Mesendoderm (in vitro differentiated cells): ENCODE data around the gene EHMT2.

Experiments
- DNase-seq: peaks from one replicate; pipeline ENCODE4 v3.0.0; 2013
- H2AK5ac ChIP-seq: 2 replicates; pipeline ENCODE4 v1.6.1; 2013; ENCODE audit warnings: low read length, inconsistent platforms
- H2BK120ac ChIP-seq: 2 replicates; pipeline ENCODE4 v1.6.1; 2013; ENCODE audit warnings: low read depth, mild to moderate bottlenecking, low read length, moderate library complexity, mixed read lengths
- H2BK15ac ChIP-seq: replicated peaks from 2 replicates; pipeline ENCODE4 v1.6.1; 2013; ENCODE audit warnings: low read depth, mild to moderate bottlenecking, moderate library complexity
- H2BK5ac ChIP-seq: 2 replicates; pipeline ENCODE4 v1.6.1; 2013; ENCODE audit warnings: low read length, inconsistent platforms
- H3K18ac ChIP-seq: 2 replicates; pipeline ENCODE4 v1.6.1; 2013; ENCODE audit warnings: mild to moderate bottlenecking, low read length, mixed read lengths
- H3K23ac ChIP-seq: one replicate; pipeline ENCODE4 v1.6.1; 2013; ENCODE audit warnings: low read length
- H3K27ac ChIP-seq: 2 replicates; pipeline ENCODE4 v1.5.1; 2013; ENCODE audit warnings: low read depth, mild to moderate bottlenecking, inconsistent platforms, low read length, moderate library complexity
- H3K27me3 ChIP-seq: 2 replicates; pipeline ENCODE4 v1.6.1; 2013; ENCODE audit warnings: low read length, control low read depth, mild to moderate bottlenecking, inconsistent platforms; ENCODE audit not compliant: insufficient read depth, poor library complexity
- H3K36me3 ChIP-seq: 2 replicates; pipeline ENCODE4 v1.6.1; 2013; ENCODE audit warnings: low read length, inconsistent platforms; ENCODE audit not compliant: control insufficient read depth, insufficient read depth
- H3K4ac ChIP-seq: one replicate; pipeline ENCODE4 v1.6.1; 2013; ENCODE audit warnings: low read depth, mild to moderate bottlenecking, low read length, moderate library complexity
- H3K4me1 ChIP-seq: 2 replicates; pipeline ENCODE4 v1.6.1; 2013; ENCODE audit warnings: low read depth, low read length, inconsistent platforms; ENCODE audit not compliant: control insufficient read depth
- H3K4me2 ChIP-seq: 2 replicates; pipeline ENCODE4 v1.6.1; 2013; ENCODE audit warnings: low read length
- H3K4me3 ChIP-seq: 2 replicates; pipeline ENCODE4 v1.5.1; 2013; ENCODE audit warnings: mild to moderate bottlenecking, low read length
- H3K56ac ChIP-seq: one replicate; pipeline ENCODE4 v1.6.1; 2013; ENCODE audit warnings: low read length
- H3K79me1 ChIP-seq: 2 replicates; pipeline ENCODE4 v1.6.1; 2013; ENCODE audit warnings: low read length, inconsistent platforms
- H3K79me2 ChIP-seq: 2 replicates; pipeline ENCODE4 v1.6.1; 2013; ENCODE audit warnings: mild to moderate bottlenecking, low read length; ENCODE audit not compliant: control insufficient read depth, insufficient read depth
- H3K9ac ChIP-seq: 2 replicates; pipeline ENCODE4 v1.6.1; 2013; ENCODE audit warnings: low read length, inconsistent platforms
- H4K5ac ChIP-seq: one replicate; pipeline ENCODE4 v1.6.1; 2013; ENCODE audit warnings: low read length
- H4K8ac ChIP-seq: one replicate; pipeline ENCODE4 v1.6.1; 2013; ENCODE audit warnings: low read depth, mild to moderate bottlenecking, control low read depth, low read length, moderate library complexity
- WGBS: extraction: QIAGEN DNeasy Blood & Tissue Kit; methylation state at CpG from one replicate; pipeline ENCODE4 v1.1.7; 2013; ENCODE audit warnings: low lambda C conversion rate, missing lambda C conversion rate; ENCODE audit not compliant: insufficient coverage; ENCODE audit errors: extremely low coverage; 5-methylcytosine and 5-hydroxymethylcytosine counted together

The EHMT2 gene

DNA sequence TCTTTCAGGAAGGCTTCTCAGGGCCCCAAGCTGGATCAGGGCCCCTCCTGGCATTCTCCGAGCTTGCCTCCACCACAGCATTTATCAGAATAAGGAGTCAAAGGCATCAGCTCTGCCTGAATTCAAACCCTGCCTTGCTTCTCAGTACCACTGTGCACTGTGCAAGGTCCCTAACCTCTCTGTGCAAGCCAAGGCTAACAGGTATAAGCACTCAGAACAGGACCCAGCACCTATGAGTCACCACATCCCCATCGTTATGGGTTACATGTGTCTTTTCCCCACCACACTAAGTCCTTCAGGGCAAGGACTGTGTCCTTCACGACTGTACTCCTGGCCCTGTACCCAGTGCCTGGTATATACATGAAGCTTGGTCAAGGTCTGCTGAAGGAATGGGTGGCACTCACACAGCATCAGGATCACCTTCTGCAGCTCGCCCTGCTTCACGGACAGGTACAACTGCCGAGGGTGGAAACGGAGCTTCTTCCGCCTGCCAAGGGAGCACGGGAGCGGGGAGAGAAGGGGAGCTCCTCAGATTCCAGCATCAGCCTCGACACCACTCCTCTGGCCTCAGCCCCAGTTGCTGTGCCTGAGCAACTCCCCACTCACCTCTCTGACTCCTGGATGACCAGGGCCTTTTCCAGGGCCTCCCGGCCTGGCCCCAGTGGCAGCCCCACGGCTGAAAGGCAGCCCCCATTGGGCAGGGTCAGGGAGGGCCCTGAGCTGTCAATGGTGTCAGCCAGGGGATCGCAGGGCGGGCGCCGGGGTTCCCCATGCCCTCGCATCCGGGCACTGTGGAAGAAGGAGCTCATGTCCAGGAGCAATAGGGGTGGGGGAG, 10.1 kb downstream of the EHMT2 start:
- H3K4ac ChIP-seq = no peak overlapping the region
- H3K79me1 ChIP-seq = no peaks in the 10 kb centered on the region
- H2AK5ac ChIP-seq = no peak overlapping the region
- H3K4me3 ChIP-seq = no peak overlapping the region
- H3K79me2 ChIP-seq = no peaks in the 10 kb centered on the region
- H2BK15ac ChIP-seq = no peak overlapping the region
- H3K4me2 ChIP-seq = no peak overlapping the region
- H3K4me1 ChIP-seq = no peaks in the 10 kb centered on the region
- H3K27me3 ChIP-seq = no peaks in the 10 kb centered on the region
- no peak overlapping the region for H3K9ac ChIP-seq
- H4K5ac ChIP-seq = no peak overlapping the region
- no peak for DNase-seq
- H3K56ac ChIP-seq = no peak overlapping the region
- H3K18ac ChIP-seq = no peak overlapping the region
- no peak overlapping the region for H2BK5ac ChIP-seq
- no peak overlapping the region for H3K27ac ChIP-seq
- H2BK120ac ChIP-seq = no peak overlapping the region
- H3K23ac ChIP-seq = no peak overlapping the region
- no CpG with 5 or more reads among the region's 19 CpGs for WGBS
- H3K36me3 ChIP-seq = peaks cover 23% of the 10 kb centered on the region
- no peak overlapping the region for H4K8ac ChIP-seq

DNA sequence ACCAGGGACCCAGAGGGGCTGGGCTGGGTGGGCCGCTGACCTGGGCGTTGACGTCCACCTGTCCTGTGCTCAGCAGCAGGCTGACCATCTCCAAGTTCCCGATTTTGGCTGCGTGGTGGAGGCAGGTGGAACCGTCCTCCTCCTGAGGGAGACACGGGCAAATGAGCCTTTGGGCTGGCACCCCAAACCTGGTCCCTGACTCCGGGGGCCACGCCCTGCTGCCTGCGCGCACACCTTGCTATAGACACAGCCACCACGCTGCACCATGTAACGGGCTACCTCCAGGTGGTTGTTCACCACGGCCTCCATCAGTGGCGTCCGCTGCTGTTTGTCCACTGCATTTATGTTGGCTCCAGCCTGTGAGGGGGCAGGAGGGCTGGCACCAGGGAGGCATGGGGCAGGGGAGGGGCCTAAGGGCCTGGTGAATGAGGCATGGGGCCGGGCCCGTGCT, 10.9 kb downstream of the EHMT2 start:
- Histone ChIP-seq H2AK5ac (no peak overlapping the region), H3K4me1 (no peaks in the 10 kb centered on the region), H2BK15ac (no peak overlapping the region), H3K4ac (no peak overlapping the region), H3K56ac (no peak overlapping the region), H4K8ac (no peak overlapping the region), H3K23ac (no peak overlapping the region), H3K79me2 (no peaks in the 10 kb centered on the region), H3K18ac (no peak overlapping the region), H3K4me2 (no peak overlapping the region), H4K5ac (no peak overlapping the region), H3K9ac (no peak overlapping the region), H2BK5ac (no peak overlapping the region), H3K4me3 (no peak overlapping the region), H3K36me3 (peaks cover 24% of the 10 kb centered on the region), H3K27me3 (no peaks in the 10 kb centered on the region), H2BK120ac (no peak overlapping the region), H3K79me1 (no peaks in the 10 kb centered on the region), H3K27ac (no peak overlapping the region)
- WGBS = no CpG with 5 or more reads among the region's 18 CpGs
- DNase-seq = no peak

DNA sequence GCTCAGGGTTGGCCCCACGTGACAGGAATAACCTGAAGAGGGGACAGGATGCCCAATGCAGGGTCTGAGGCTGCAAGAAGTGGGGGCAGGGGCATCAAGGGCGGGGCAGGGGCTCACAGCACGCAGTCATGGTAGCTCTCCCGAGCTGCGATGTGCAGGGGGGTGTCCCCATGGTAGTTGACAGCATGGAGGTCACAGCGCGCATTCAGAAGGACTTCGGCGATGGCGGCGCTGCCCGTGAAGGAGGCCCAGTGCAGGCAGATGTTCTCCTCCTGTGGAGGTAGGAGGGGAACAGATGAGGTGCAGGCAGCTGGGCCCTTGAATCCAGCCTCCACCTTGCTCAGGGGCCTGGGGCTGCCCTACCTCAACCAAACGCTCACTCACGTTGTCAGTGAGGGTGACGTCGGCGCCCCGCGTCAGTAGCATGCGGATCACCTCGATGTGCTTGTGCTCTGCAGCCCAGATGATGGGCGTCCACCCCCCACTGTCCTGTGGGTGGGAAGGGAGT, 12.9 kb downstream of the EHMT2 start:
- no peak overlapping the region for H3K4me3 ChIP-seq

DNA sequence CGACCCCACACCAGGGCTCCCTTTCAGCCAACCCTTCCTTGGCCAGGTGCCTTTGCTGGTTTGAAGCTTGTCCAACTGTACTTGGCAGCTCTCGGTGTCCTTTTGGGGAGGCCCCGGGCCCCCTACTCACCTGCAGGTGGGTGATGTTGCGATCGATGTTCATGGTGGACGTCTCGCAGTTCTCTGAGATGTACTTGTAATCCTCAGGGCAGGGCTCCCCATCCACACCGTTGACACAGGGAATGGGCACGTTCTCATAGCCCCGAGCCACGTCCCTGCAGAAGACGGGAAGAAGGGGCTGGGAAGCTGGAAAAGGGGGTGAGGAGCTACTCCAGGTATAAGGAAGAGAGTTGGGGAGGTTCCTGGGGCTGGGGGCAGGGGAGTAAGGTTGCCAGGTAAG, 13.8 kb downstream of the EHMT2 start:
- H3K56ac ChIP-seq = no peak overlapping the region
- H3K36me3 ChIP-seq = peaks cover 33% of the 10 kb centered on the region

More for the DNA sequence above, 12.9 kb downstream of the EHMT2 start:
- Histone ChIP-seq H3K9ac (no peak overlapping the region), H2BK15ac (no peak overlapping the region), H2BK5ac (no peak overlapping the region), H2AK5ac (no peak overlapping the region), H3K36me3 (peaks cover 33% of the 10 kb centered on the region), H4K5ac (no peak overlapping the region), H3K79me2 (no peaks in the 10 kb centered on the region), H3K27me3 (no peaks in the 10 kb centered on the region), H4K8ac (no peak overlapping the region), H3K4ac (no peak overlapping the region), H3K23ac (no peak overlapping the region), H3K18ac (no peak overlapping the region), H3K56ac (no peak overlapping the region), H3K4me2 (no peak overlapping the region), H3K79me1 (no peaks in the 10 kb centered on the region), H3K4me1 (no peaks in the 10 kb centered on the region), H3K27ac (no peak overlapping the region), H2BK120ac (no peak overlapping the region)
- DNase-seq = no peak
- no CpG with 5 or more reads among the region's 22 CpGs for WGBS

DNA sequence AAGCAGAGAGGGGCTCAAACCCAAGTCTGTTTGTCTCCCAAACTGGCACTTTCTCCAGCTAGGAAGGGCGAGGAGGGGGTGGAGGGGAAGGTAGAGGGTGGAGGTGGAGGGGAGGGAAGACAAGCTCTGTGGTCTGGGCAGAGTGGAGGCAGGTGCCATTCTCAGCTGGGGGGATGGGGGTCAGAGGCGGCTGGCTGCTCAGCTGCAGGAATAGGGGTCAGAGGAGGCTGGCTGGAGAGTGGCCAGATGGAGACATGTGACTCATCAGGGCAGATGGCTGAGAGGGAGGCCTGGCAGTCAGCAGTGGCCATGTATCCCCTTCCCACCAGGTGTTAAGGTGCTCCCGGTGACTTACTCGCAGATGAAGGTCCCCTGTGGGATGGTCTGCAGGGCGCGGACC, 15.2 kb downstream of the EHMT2 start:
- H3K4me2 ChIP-seq = no peak overlapping the region
- no CpG with 5 or more reads among the region's 6 CpGs for WGBS
- H3K4me3 ChIP-seq = no peak overlapping the region
- H3K27me3 ChIP-seq = no peaks in the 10 kb centered on the region
- no peak overlapping the region for H3K23ac ChIP-seq
- H3K36me3 ChIP-seq = peaks cover 27% of the 10 kb centered on the region
- no peak overlapping the region for H3K4ac ChIP-seq
- no peak overlapping the region for H2BK15ac ChIP-seq
- H3K4me1 ChIP-seq = no peaks in the 10 kb centered on the region
- no peak overlapping the region for H3K9ac ChIP-seq
- H3K56ac ChIP-seq = no peak overlapping the region
- H2AK5ac ChIP-seq = no peak overlapping the region
- H3K27ac ChIP-seq = no peak overlapping the region
- H4K8ac ChIP-seq = no peak overlapping the region
- no peak overlapping the region for H4K5ac ChIP-seq
- no peaks in the 10 kb centered on the region for H3K79me2 ChIP-seq
- no peaks in the 10 kb centered on the region for H3K79me1 ChIP-seq
- DNase-seq = no peak
- no peak overlapping the region for H2BK120ac ChIP-seq
- no peak overlapping the region for H3K18ac ChIP-seq
- H2BK5ac ChIP-seq = no peak overlapping the region

More for the DNA sequence above, 13.8 kb downstream of the EHMT2 start:
- H3K4ac ChIP-seq = no peak overlapping the region
- no peak overlapping the region for H3K9ac ChIP-seq
- H3K4me3 ChIP-seq = no peak overlapping the region
- H2BK15ac ChIP-seq = no peak overlapping the region
- no peaks in the 10 kb centered on the region for H3K27me3 ChIP-seq
- H3K4me1 ChIP-seq = no peaks in the 10 kb centered on the region
- no peak overlapping the region for H2BK120ac ChIP-seq
- no peaks in the 10 kb centered on the region for H3K79me2 ChIP-seq
- H3K79me1 ChIP-seq = no peaks in the 10 kb centered on the region
- no peak overlapping the region for H3K27ac ChIP-seq
- H3K4me2 ChIP-seq = no peak overlapping the region
- no peak overlapping the region for H4K5ac ChIP-seq
- H4K8ac ChIP-seq = no peak overlapping the region
- H2AK5ac ChIP-seq = no peak overlapping the region
- DNase-seq = no peak
- no peak overlapping the region for H3K23ac ChIP-seq
- H2BK5ac ChIP-seq = no peak overlapping the region
- WGBS = no CpG with 5 or more reads among the region's 12 CpGs
- H3K18ac ChIP-seq = no peak overlapping the region
